ENCODE results near the gene LHX6.

LHX6 gene

DNA sequence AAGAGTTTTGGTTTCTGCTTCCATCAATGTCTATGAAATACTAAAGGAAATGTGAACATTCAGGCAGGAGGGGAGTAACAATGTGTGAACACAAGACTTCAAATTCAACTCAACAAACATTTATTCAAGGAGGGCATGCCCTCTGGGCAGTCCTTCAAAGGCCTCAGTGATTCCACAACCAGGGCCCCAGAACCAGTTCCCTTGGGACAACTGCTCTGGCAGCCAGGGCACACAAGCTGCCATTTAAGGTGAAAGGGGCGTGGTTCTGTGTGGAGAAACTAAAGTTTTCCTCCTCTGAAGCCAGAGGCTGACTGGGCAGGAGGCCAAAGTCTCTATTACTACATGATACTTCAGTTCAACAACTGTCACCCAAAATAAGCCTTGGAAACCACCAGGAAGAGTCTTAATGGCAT, 32.7 kb upstream of the LHX6 start:
- H3K4me2 ChIP-seq (ENCODE audit: low read depth, low read length) = no peak overlapping the region
- DNase-seq = no peak
- peaks cover 13% of the 10 kb centered on the region; the same call in 1 of the 2 replicates for H3K4me1 ChIP-seq (ENCODE audit: low read length)
- H3F3A ChIP-seq (ENCODE audit: insufficient read depth, low read length) = peaks cover 10% of the 10 kb centered on the region; the same call in 1 of the 2 replicates
- H3K27me3 ChIP-seq (replicated peaks; ENCODE audit: insufficient read depth, low read length) = no peaks in the 10 kb centered on the region
- TF ChIP-seq CTCF (IDR thresholded peaks at IDR 0.05; ENCODE audit: low read length) = no peak
- no peak for TF ChIP-seq EZH2phosphoT487 (IDR thresholded peaks at IDR 0.05; ENCODE audit: low read length)
- TF ChIP-seq EZH2 (optimal IDR thresholded peaks at IDR 0.05; ENCODE audit: low read depth, low read length) = no peak
- H3K79me2 ChIP-seq (ENCODE audit: low read length) = peaks cover 66% of the 10 kb centered on the region
- H3K27ac ChIP-seq (ENCODE audit: low read length) = no peak overlapping the region
- H3K9me3 ChIP-seq (replicated peaks; ENCODE audit: insufficient read depth, low read length) = no peaks in the 10 kb centered on the region
- no peaks in the 10 kb centered on the region; the same call in 1 of the 2 replicates for H3K36me3 ChIP-seq (replicated peaks; ENCODE audit: insufficient read depth, low read length)
- H3K4me3 ChIP-seq (ENCODE audit: low read length) = no peak overlapping the region
- H3K9me2 ChIP-seq (replicated peaks; ENCODE audit: insufficient read depth, low read length) = no peaks in the 10 kb centered on the region
- no peak overlapping the region for H3K9ac ChIP-seq (ENCODE audit: low read length)
- H2AFZ ChIP-seq (ENCODE audit: low read length) = no peak overlapping the region
- no peaks in the 10 kb centered on the region for H4K20me1 ChIP-seq (ENCODE audit: insufficient read depth, low read length)

GRCh38 chr9:122258886-122259415, 30.2 kb upstream of the LHX6 start:
- H3K79me2 ChIP-seq (ENCODE audit: low read length) = peaks cover 49% of the 10 kb centered on the region
- 0 out of 2 replicates have a peak, but pooled peaks cover 4% of the 10 kb centered on the region for H3K4me1 ChIP-seq (ENCODE audit: low read length)
- H3K9me2 ChIP-seq (replicated peaks; ENCODE audit: insufficient read depth, low read length) = no peaks in the 10 kb centered on the region
- H3K4me3 ChIP-seq (ENCODE audit: low read length) = no peak overlapping the region
- H3F3A ChIP-seq (ENCODE audit: insufficient read depth, low read length) = peaks cover 2% of the 10 kb centered on the region; the same call in 1 of the 2 replicates
- no peaks in the 10 kb centered on the region for H3K9me3 ChIP-seq (replicated peaks; ENCODE audit: insufficient read depth, low read length)
- H3K27ac ChIP-seq (ENCODE audit: low read length) = no peak overlapping the region
- no peak overlapping the region for H3K4me2 ChIP-seq (ENCODE audit: low read depth, low read length)
- H3K9ac ChIP-seq (ENCODE audit: low read length) = no peak overlapping the region
- no peaks in the 10 kb centered on the region for H3K27me3 ChIP-seq (replicated peaks; ENCODE audit: insufficient read depth, low read length)
- H4K20me1 ChIP-seq (ENCODE audit: insufficient read depth, low read length) = no peaks in the 10 kb centered on the region
- TF ChIP-seq EZH2phosphoT487 (IDR thresholded peaks at IDR 0.05; ENCODE audit: low read length) (no peak), CTCF (IDR thresholded peaks at IDR 0.05; ENCODE audit: low read length) (no peak), EZH2 (optimal IDR thresholded peaks at IDR 0.05; ENCODE audit: low read depth, low read length) (no peak)
- no peak overlapping the region for H2AFZ ChIP-seq (ENCODE audit: low read length)
- no peaks in the 10 kb centered on the region; the same call in 1 of the 2 replicates for H3K36me3 ChIP-seq (replicated peaks; ENCODE audit: insufficient read depth, low read length)
- DNase-seq = no peak

DNA sequence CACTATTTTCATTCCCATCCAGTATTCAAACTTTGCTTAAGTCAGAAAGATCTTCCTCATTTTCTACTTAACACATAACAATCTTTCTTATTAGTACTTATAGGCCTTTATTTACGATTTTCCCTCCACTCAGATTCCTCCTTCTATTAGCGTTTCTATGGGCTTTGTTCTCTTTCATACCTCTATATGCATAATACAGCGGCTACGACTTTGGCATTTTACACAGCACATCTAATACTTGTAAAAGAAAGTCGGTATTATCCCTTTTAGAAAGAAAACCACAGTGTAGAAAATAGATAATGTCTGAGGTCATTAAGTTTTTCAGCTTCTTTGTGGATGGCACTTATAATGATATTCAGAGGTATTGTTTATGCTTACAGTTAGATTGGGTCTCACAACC, 27.4 kb upstream of the LHX6 start:
- Histone ChIP-seq H3K27me3 (replicated peaks; ENCODE audit: insufficient read depth, low read length) (no peaks in the 10 kb centered on the region), H4K20me1 (ENCODE audit: insufficient read depth, low read length) (no peaks in the 10 kb centered on the region), H3K9me3 (replicated peaks; ENCODE audit: insufficient read depth, low read length) (no peaks in the 10 kb centered on the region), H3K27ac (ENCODE audit: low read length) (no peak overlapping the region), H3F3A (ENCODE audit: insufficient read depth, low read length) (no peaks in the 10 kb centered on the region), H3K9me2 (replicated peaks; ENCODE audit: insufficient read depth, low read length) (no peaks in the 10 kb centered on the region), H3K79me2 (ENCODE audit: low read length) (peaks cover 28% of the 10 kb centered on the region), H2AFZ (ENCODE audit: low read length) (no peak overlapping the region), H3K4me3 (ENCODE audit: low read length) (no peak overlapping the region), H3K9ac (ENCODE audit: low read length) (no peak overlapping the region), H3K4me1 (ENCODE audit: low read length) (no peaks in the 10 kb centered on the region), H3K4me2 (ENCODE audit: low read depth, low read length) (no peak overlapping the region), H3K36me3 (replicated peaks; ENCODE audit: insufficient read depth, low read length) (no peaks in the 10 kb centered on the region; the same call in 1 of the 2 replicates)
- DNase-seq = no peak
- TF ChIP-seq EZH2 (optimal IDR thresholded peaks at IDR 0.05; ENCODE audit: low read depth, low read length) (no peak), EZH2phosphoT487 (IDR thresholded peaks at IDR 0.05; ENCODE audit: low read length) (no peak), CTCF (IDR thresholded peaks at IDR 0.05; ENCODE audit: low read length) (no peak)

Measured in MM.1S (cell line).